Thyroid gland (tissue), 4 donors: ENCODE measurements around the gene TTC6.

Experiments
- POLR2A ChIP-seq, 2 donors: fragments of 450-650 bp; IDR thresholded peaks; one replicate each; pipeline ENCODE4 v1.6.1; 2017; ENCODE audit warnings: antibody characterized with exemption in 2 of 2, mild to moderate bottlenecking in 2 of 2, moderate library complexity in 1 of 2
- TF ChIP-seq, protein P1 (sequence below), 6 experiments: fragments of 200-600 bp in 3 of 6; fragments of 450-650 bp in 3 of 6; sonication (generic) in 3 of 6; IDR thresholded peaks; one replicate each; pipeline ENCODE4 v1.5.1; 2016 to 2019; ENCODE audit warnings: antibody characterized with exemption in 6 of 6, mild to moderate bottlenecking in 2 of 6, inconsistent platforms in 1 of 6, moderate library complexity in 1 of 6

GRCh38 chr14:37553935-37554550 is 41.4 kb upstream of the TTC6 start:
- TF ChIP-seq, protein P1, sequence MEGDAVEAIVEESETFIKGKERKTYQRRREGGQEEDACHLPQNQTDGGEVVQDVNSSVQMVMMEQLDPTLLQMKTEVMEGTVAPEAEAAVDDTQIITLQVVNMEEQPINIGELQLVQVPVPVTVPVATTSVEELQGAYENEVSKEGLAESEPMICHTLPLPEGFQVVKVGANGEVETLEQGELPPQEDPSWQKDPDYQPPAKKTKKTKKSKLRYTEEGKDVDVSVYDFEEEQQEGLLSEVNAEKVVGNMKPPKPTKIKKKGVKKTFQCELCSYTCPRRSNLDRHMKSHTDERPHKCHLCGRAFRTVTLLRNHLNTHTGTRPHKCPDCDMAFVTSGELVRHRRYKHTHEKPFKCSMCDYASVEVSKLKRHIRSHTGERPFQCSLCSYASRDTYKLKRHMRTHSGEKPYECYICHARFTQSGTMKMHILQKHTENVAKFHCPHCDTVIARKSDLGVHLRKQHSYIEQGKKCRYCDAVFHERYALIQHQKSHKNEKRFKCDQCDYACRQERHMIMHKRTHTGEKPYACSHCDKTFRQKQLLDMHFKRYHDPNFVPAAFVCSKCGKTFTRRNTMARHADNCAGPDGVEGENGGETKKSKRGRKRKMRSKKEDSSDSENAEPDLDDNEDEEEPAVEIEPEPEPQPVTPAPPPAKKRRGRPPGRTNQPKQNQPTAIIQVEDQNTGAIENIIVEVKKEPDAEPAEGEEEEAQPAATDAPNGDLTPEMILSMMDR (IDR thresholded peaks at IDR 0.05), result no peak
- TF ChIP-seq POLR2A (IDR thresholded peaks at IDR 0.05), result no peak
